Activated T-cell treated with anti-CD3 and anti-CD28 coated beads, Interleukin-2, amount 50 U/mL, for 72 hours (primary cell): Measurements from ENCODE around the gene SPACA4. TPM values are rescaled to one million over a fixed set of nuclear protein-coding genes. Genes with fewer than 3 reads are reported as not detected.
A peak's percentile ranks its signal among the peaks of the same experiment; 100 is the strongest.
"Not testable (repeated sequence)": the region's sequence is repeated elsewhere in the genome, so short reads cannot be mapped to it uniquely, and the experiment has no call there.

Experiments used
- ATAC-seq, 2 donors: fragments of 150-1000 bp; cut with Tn5 transposase; replicated peaks in 1 of 2; 2 replicates each; pipeline ENCODE4 v1.10.0; 2021; ENCODE audit warnings: moderate library complexity in 2 of 2, mild to moderate bottlenecking in 1 of 2
- DNase-seq, 2 donors: peaks; one replicate each; pipeline ENCODE4 v3.0.0; 2021 to 2022; ENCODE audit warnings: mixed read lengths in 1 of 2
- H3K27ac Mint-ChIP-seq: one replicate; pipeline ENCODE4 v1.8.0; 2022; ENCODE audit warnings: mild to moderate bottlenecking, moderate library complexity, mixed read lengths
- H3K27me3 Mint-ChIP-seq: one replicate; pipeline ENCODE4 v1.8.0; 2022; ENCODE audit warnings: low read depth, mixed read lengths
- H3K36me3 Mint-ChIP-seq, 2 donors: one replicate each; pipeline ENCODE4 v1.8.0; 2022; ENCODE audit warnings: mixed read lengths in 2 of 2, mild to moderate bottlenecking in 1 of 2; ENCODE audit not compliant: insufficient read depth in 2 of 2
- H3K4me1 Mint-ChIP-seq: one replicate; pipeline ENCODE4 v1.8.0; 2022; ENCODE audit warnings: low read depth, mixed read lengths
- H3K4me3 Mint-ChIP-seq, 2 donors: one replicate each; pipeline ENCODE4 v1.8.0; 2022; ENCODE audit warnings: mild to moderate bottlenecking in 2 of 2, mixed read lengths in 2 of 2, moderate library complexity in 2 of 2
- H3K9me3 Mint-ChIP-seq, 2 donors: one replicate each; pipeline ENCODE4 v1.8.0; 2022; ENCODE audit warnings: mixed read lengths in 2 of 2
- total RNA-seq, 2 donors: library from RNA; stranded (reverse); gene quantifications; one replicate each; pipeline ENCODE4 v1.2.3, GENCODE V29; 2022

SPACA4 gene
- total RNA-seq, 2 donors from 2014 or later: not detected

GRCh38 chr19:48628486-48629296 is 22.1 kb downstream of the SPACA4 start:
- ATAC-seq (no peak), DNase-seq (no peak)
- no peak overlapping the region for H3K27ac Mint-ChIP-seq
- no peaks in the 10 kb centered on the region for H3K27me3 Mint-ChIP-seq
- H3K36me3 Mint-ChIP-seq: peaks cover 4 to 8% of the 10 kb centered on the region in 2 donors
- H3K9me3 Mint-ChIP-seq: no peaks in the 10 kb centered on the region
- peaks cover 54% of the 10 kb centered on the region for H3K4me1 Mint-ChIP-seq
- H3K4me3 Mint-ChIP-seq: no peak overlapping the region

GRCh38 chr19:48629297-48629598 is 22.7 kb downstream of the SPACA4 start:
- Mint-ChIP-seq H3K4me1 (peaks cover 54% of the 10 kb centered on the region), H3K27ac (no peak overlapping the region), H3K4me3 (no peak overlapping the region), H3K36me3 (peaks cover 3 to 5% of the 10 kb centered on the region in 2 donors), H3K9me3 (no peaks in the 10 kb centered on the region), H3K27me3 (no peaks in the 10 kb centered on the region)
- ATAC-seq (no peak), DNase-seq (no peak)

GRCh38 chr19:48629599-48630295 is 23.2 kb downstream of the SPACA4 start:
- Mint-ChIP-seq H3K27ac (no peak overlapping the region), H3K27me3 (no peaks in the 10 kb centered on the region), H3K4me1 (peaks cover 54% of the 10 kb centered on the region), H3K4me3 (no peak overlapping the region), H3K36me3 (peaks cover 3 to 5% of the 10 kb centered on the region in 2 donors), H3K9me3 (no peaks in the 10 kb centered on the region)
- ATAC-seq (no peak), DNase-seq (no peak)

- Mint-ChIP-seq H3K9me3 (no peaks in the 10 kb centered on the region), H3K4me3 (no peak overlapping the region), H3K27ac (no peak overlapping the region), H3K4me1 (peaks cover 52% of the 10 kb centered on the region), H3K27me3 (no peaks in the 10 kb centered on the region), H3K36me3 (peaks cover 3 to 4% of the 10 kb centered on the region in 2 donors)
- DNase-seq (no peak), ATAC-seq (no peak)
These were observed 23.9 kb downstream of the SPACA4 start for GRCh38 chr19:48630296-48631063.

- DNase-seq (no peak), ATAC-seq (no peak)
- no peaks in the 10 kb centered on the region for H3K27me3 Mint-ChIP-seq
- no peak overlapping the region for H3K27ac Mint-ChIP-seq
- peaks cover 3% of the 10 kb centered on the region in 2 donors for H3K36me3 Mint-ChIP-seq
- no peaks in the 10 kb centered on the region for H3K9me3 Mint-ChIP-seq
- no peak overlapping the region for H3K4me3 Mint-ChIP-seq
- peaks cover 54% of the 10 kb centered on the region for H3K4me1 Mint-ChIP-seq
These were observed 24.7 kb downstream of the SPACA4 start for GRCh38 chr19:48631225-48631624.

- not testable (repeated sequence) for H3K4me3 Mint-ChIP-seq, H3K36me3 Mint-ChIP-seq, DNase-seq, H3K27me3 Mint-ChIP-seq, H3K9me3 Mint-ChIP-seq, H3K27ac Mint-ChIP-seq, ATAC-seq
- H3K4me1 Mint-ChIP-seq: peaks cover 47% of the 10 kb centered on the region
These were observed 25.7 kb downstream of the SPACA4 start for GRCh38 chr19:48632286-48632685.

GRCh38 chr19:48632692-48633147 is 26.2 kb downstream of the SPACA4 start:
- DNase-seq (no peak), ATAC-seq (no peak)
- H3K4me1 Mint-ChIP-seq: peaks cover 47% of the 10 kb centered on the region
- H3K27ac Mint-ChIP-seq: no peak overlapping the region
- peaks cover 3% of the 10 kb centered on the region in 2 donors for H3K36me3 Mint-ChIP-seq
- no peak overlapping the region for H3K4me3 Mint-ChIP-seq
- H3K27me3 Mint-ChIP-seq: no peaks in the 10 kb centered on the region
- no peaks in the 10 kb centered on the region for H3K9me3 Mint-ChIP-seq

GRCh38 chr19:48633148-48634035 is 26.9 kb downstream of the SPACA4 start:
- DNase-seq: no peak

GRCh38 chr19:48634036-48634342 is 27.4 kb downstream of the SPACA4 start:
- H3K27ac Mint-ChIP-seq: peak overlapping the region; percentile 88
- H3K36me3 Mint-ChIP-seq: peaks cover 3 to 7% of the 10 kb centered on the region in 2 donors
- ATAC-seq (no peak), DNase-seq (no peak)
- H3K9me3 Mint-ChIP-seq: peaks cover 2 to 5% of the 10 kb centered on the region in 2 donors
- peak overlapping the region; percentile 88 to 89 for H3K4me3 Mint-ChIP-seq
- no peaks in the 10 kb centered on the region for H3K27me3 Mint-ChIP-seq
- H3K4me1 Mint-ChIP-seq: peaks cover 56% of the 10 kb centered on the region

More at GRCh38 chr19:48633148-48634035, 26.9 kb downstream of the SPACA4 start:
- H3K9me3 Mint-ChIP-seq: peaks cover 0 to 1% of the 10 kb centered on the region in 2 donors
- peaks cover 50% of the 10 kb centered on the region for H3K4me1 Mint-ChIP-seq
- peaks cover 3 to 4% of the 10 kb centered on the region in 2 donors for H3K36me3 Mint-ChIP-seq
- peak overlapping the region; percentile 88 to 89 for H3K4me3 Mint-ChIP-seq
- H3K27ac Mint-ChIP-seq: peak overlapping the region; percentile 88
- ATAC-seq: no peak
- no peaks in the 10 kb centered on the region for H3K27me3 Mint-ChIP-seq

- Mint-ChIP-seq H3K27ac (peak overlapping the region; percentile 88), H3K36me3 (peaks cover 3 to 7% of the 10 kb centered on the region in 2 donors), H3K27me3 (no peaks in the 10 kb centered on the region), H3K9me3 (peaks cover 2 to 5% of the 10 kb centered on the region in 2 donors), H3K4me1 (peaks cover 58% of the 10 kb centered on the region), H3K4me3 (peak overlapping the region; percentile 88 to 89)
- DNase-seq (peak; percentile 94), ATAC-seq (peak; percentile 36 to 42)
These were observed 28.1 kb downstream of the SPACA4 start for GRCh38 chr19:48634424-48635262.

- peak; percentile 80 to 83 for DNase-seq
- peaks cover 0 to 4% of the 10 kb centered on the region in 2 donors for H3K36me3 Mint-ChIP-seq
- peak overlapping the region; percentile 90 to 92 for H3K4me3 Mint-ChIP-seq
- no peaks in the 10 kb centered on the region for H3K27me3 Mint-ChIP-seq
- H3K4me1 Mint-ChIP-seq: peaks cover 54% of the 10 kb centered on the region
- H3K27ac Mint-ChIP-seq: peak overlapping the region; percentile 81
- peak; percentile 11 to 13 for ATAC-seq
- peaks cover 2 to 5% of the 10 kb centered on the region in 2 donors for H3K9me3 Mint-ChIP-seq
These were observed 28.9 kb downstream of the SPACA4 start for GRCh38 chr19:48635263-48635965.
